GM18951 (cell line): Measurements from ENCODE around the gene TAOK1.

Experiments
- POLR2A ChIP-seq: IDR thresholded peaks from 4 replicates; pipeline ENCODE4 v1.6.1; 2011; ENCODE audit warnings: mild to moderate bottlenecking; ENCODE audit not compliant: insufficient read length, insufficient read depth; ENCODE audit errors: extremely low read depth
- in situ Hi-C: fragments of 300-500 bp; cut with MboI; formaldehyde crosslinking; loops from one replicate; pipeline ENCODE4 v1.12.0; 2022; ENCODE audit warnings: low sequenced_read_pairs, mixed read lengths, inconsistent platforms; ENCODE audit not compliant: unreplicated experiment

TAOK1 gene

GRCh38 chr17:29593591-29594518 lies 203.7 kb downstream of the TAOK1 start:
- no peak for TF ChIP-seq POLR2A
- in situ Hi-C loops: no loop called here

GRCh38 chr17:29594519-29595090 lies 204.4 kb downstream of the TAOK1 start:
- in situ Hi-C loops: no loop called here
- no peak for TF ChIP-seq POLR2A

GRCh38 chr17:29595107-29595942 lies 205.2 kb downstream of the TAOK1 start:
- TF ChIP-seq POLR2A: no peak
- in situ Hi-C loops: no loop called here

GRCh38 chr17:29595943-29596774 lies 206.0 kb downstream of the TAOK1 start:
- in situ Hi-C loops: no loop called here
- no peak for TF ChIP-seq POLR2A

GRCh38 chr17:29596811-29597210 lies 206.6 kb downstream of the TAOK1 start:
- in situ Hi-C loops: no loop called here
- TF ChIP-seq POLR2A: no peak

DNA sequence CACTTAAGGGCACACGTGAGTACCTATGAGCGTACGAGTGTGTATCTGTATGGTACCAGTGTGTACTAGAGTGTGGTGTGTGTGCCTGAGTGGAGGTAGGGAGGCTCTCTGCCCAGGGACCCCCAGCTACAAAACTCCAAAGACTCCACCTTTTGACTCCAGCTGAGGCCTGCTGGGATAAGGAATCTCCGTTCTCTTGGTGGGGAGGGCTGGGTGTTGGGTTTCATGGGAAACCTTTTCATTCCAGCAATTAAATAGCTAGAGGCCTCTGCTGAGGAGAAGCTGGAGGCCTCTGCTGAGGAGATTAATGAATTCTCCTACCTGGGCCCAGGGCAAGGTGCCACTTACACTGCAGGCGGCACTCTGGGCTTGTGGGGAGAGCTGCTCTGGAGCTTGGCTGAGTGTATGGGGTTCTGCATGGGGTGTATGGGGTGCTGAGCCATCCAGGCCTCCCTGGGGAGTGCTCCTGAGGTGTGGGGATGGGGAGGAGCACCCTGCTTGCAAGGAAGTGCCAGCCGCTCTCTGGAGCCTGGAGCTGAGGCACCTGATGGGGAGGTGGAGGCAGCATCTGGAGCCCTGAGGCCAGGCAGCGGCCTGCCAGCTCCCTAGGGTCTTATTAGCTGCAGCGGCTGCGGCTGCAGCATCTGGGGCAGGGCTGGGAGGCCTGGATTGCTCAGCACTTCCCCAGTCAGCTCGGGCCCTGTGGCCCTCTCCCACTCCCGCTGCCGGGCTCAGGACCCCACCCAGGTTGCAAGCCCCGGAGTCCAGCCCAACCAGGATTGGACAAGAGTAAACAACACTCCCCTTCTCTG lies 207.4 kb downstream of the TAOK1 start:
- in situ Hi-C loops: no loop called here

More for the DNA sequence above, 207.4 kb downstream of the TAOK1 start:
- no peak for TF ChIP-seq POLR2A
